NK-92 treated with Interleukin-12 subunit alpha and Interleukin-12 subunit beta, amount 100 ng/mL, for 24 hours (cell line): ENCODE measurements around the gene NKX2-8.
"Not testable (repeated sequence)": the region's sequence is repeated elsewhere in the genome, so short reads cannot be mapped to it uniquely, and the experiment has no call there.

Experiments
- DNase-seq: peaks from one replicate; lab custom pipeline; 2025; lab: John Stamatoyannopoulos, UW

NKX2-8 gene

GRCh38 chr14:36580141-36580855, 2.1 kb downstream of the NKX2-8 start:
- no peak for DNase-seq

- no peak for DNase-seq
Observed at GRCh38 chr14:36579573-36580140, 2.8 kb downstream of the NKX2-8 start.

- no peak for DNase-seq
Observed at GRCh38 chr14:36579001-36579555, 3.3 kb downstream of the NKX2-8 start.

GRCh38 chr14:36570065-36570464, 12.3 kb downstream of the NKX2-8 start:
- no peak for DNase-seq

GRCh38 chr14:36556811-36557433, 25.5 kb downstream of the NKX2-8 start:
- DNase-seq = no peak

GRCh38 chr14:36555998-36556743, 26.2 kb downstream of the NKX2-8 start:
- DNase-seq = no peak

GRCh38 chr14:36553656-36554260, 28.7 kb downstream of the NKX2-8 start:
- no peak for DNase-seq

GRCh38 chr14:36550899-36551298, 31.5 kb downstream of the NKX2-8 start:
- no peak for DNase-seq

GRCh38 chr14:36544280-36544679, 38.1 kb downstream of the NKX2-8 start:
- DNase-seq = not testable (repeated sequence)

- DNase-seq = no peak
Observed at GRCh38 chr14:36538051-36538450, 44.4 kb downstream of the NKX2-8 start.
